K562 (cell line): ENCODE measurements around the gene ZC3HAV1L. TPM values are rescaled to one million over a fixed set of nuclear protein-coding genes. Genes with fewer than 3 reads are reported as not detected.
A peak's percentile ranks its signal among the peaks of the same experiment; 100 is the strongest.

Experiments
- ATF1 ChIP-seq, 2 experiments: fragments of 450-650 bp in 1 of 2; IDR thresholded peaks; 2 replicates each; pipeline ENCODE4 v1.6.1; 2016; ENCODE audit warnings: missing compliant biosample characterization in 1 of 2, missing genetic modification characterization in 1 of 2
- C11orf30 ChIP-seq: fragments of 450-650 bp; IDR thresholded peaks from 2 replicates; pipeline ENCODE4 v1.6.1; 2016; ENCODE audit warnings: low read depth, mild to moderate bottlenecking
- CEBPG ChIP-seq, 3 experiments: fragments of 200-800 bp in 1 of 3; sonication (Bioruptor generic) in 1 of 3; sonication (generic) in 1 of 3; formaldehyde crosslinking in 1 of 3; IDR thresholded peaks in 2 of 3; conservative IDR thresholded peaks in 1 of 3; 2 replicates each; pipeline versions ENCODE4 v1.6.1 to v1.8.0; 2016 to 2022; ENCODE audit warnings: missing compliant biosample characterization in 2 of 3, missing genetic modification characterization in 2 of 3, mild to moderate bottlenecking in 1 of 3, missing genetic modification reagents in 1 of 3
- GTF2A2 ChIP-seq: IDR thresholded peaks from 2 replicates; pipeline ENCODE4 v1.6.1; 2016; ENCODE audit warnings: mild to moderate bottlenecking, missing genetic modification characterization, missing compliant biosample characterization
- MBD2 ChIP-seq: sonication (generic); IDR thresholded peaks from 2 replicates; pipeline ENCODE4 v1.6.1; 2016; ENCODE audit warnings: low read depth, borderline replicate concordance
- SMAD4 ChIP-seq: fragments of 250-450 bp; sonication (Bioruptor Pico); conservative IDR thresholded peaks from 2 replicates; pipeline ENCODE4 v1.8.0; 2021; ENCODE audit warnings: inconsistent platforms, mild to moderate bottlenecking, moderate library complexity
- SRSF9 ChIP-seq: fragments of 200-400 bp; formaldehyde crosslinking; IDR thresholded peaks from 2 replicates; pipeline ENCODE4 v1.6.1; 2017; ENCODE audit warnings: low read depth, low read length, borderline replicate concordance
- STAT5B ChIP-seq: fragments of 250-450 bp; sonication (Bioruptor Pico); IDR thresholded peaks from 2 replicates; pipeline ENCODE4 v1.8.0; 2021; ENCODE audit warnings: mild to moderate bottlenecking, inconsistent platforms
- THRAP3 ChIP-seq: fragments of 450-650 bp; IDR thresholded peaks from 2 replicates; pipeline ENCODE4 v1.6.1; 2016; ENCODE audit warnings: mild to moderate bottlenecking, inconsistent platforms, borderline replicate concordance
- TRIM24 ChIP-seq, 2 experiments: fragments of 450-650 bp; IDR thresholded peaks; 2 replicates each; pipeline ENCODE4 v1.6.1; 2016
- ZC3H4 ChIP-seq: sonication (generic); formaldehyde crosslinking; IDR thresholded peaks from 2 replicates; pipeline ENCODE4 v1.9.0; 2021; ENCODE audit warnings: missing genetic modification reagents, borderline replicate concordance
- ZNF121 ChIP-seq: sonication (generic); formaldehyde crosslinking; conservative IDR thresholded peaks from 2 replicates; pipeline ENCODE4 v1.8.0; 2022; ENCODE audit warnings: missing genetic modification reagents
- ZNF124 ChIP-seq: sonication (generic); formaldehyde crosslinking; IDR thresholded peaks from 2 replicates; pipeline ENCODE4 v1.8.1; 2022; ENCODE audit warnings: missing genetic modification reagents
- polyA plus RNA-seq, 8 experiments: library from polyadenylated mRNA; depleted of rRNA in 4 of 8; stranded (reverse) in 5 of 8; unstranded in 3 of 8; fragments of >200 nt; fragmentation: Nextera tagmentation in 2 of 8; fragmentation: Illumina TruSeq in 1 of 8; extraction: Ambion mirVana in 2 of 8; extraction: Trizol in 1 of 8; gene quantifications; 2 replicates each; pipeline versions ENCODE4 v1.2.1 to v1.2.3, GENCODE V29; 2011 to 2014; ENCODE audit warnings: inconsistent platforms in 1 of 8, missing spikeins in 1 of 8
- total RNA-seq, 7 experiments: library from RNA; depleted of rRNA in 6 of 7; stranded (reverse); fragments of >200 nt in 6 of 7; fragmentation: Illumina TruSeq in 2 of 7; extraction: Trizol in 2 of 7; gene quantifications; 2 replicates each; pipeline versions ENCODE4 v1.2.1 to v1.2.3, GENCODE V29; 2011 to 2021; ENCODE audit warnings: low replicate concordance in 1 of 7

The ZC3HAV1L gene
- total and polyA plus RNA-seq, 9 of the 15 experiments (the other 6 are each of a cell fraction or from before 2014, with no cell fraction given), result not detected

DNA sequence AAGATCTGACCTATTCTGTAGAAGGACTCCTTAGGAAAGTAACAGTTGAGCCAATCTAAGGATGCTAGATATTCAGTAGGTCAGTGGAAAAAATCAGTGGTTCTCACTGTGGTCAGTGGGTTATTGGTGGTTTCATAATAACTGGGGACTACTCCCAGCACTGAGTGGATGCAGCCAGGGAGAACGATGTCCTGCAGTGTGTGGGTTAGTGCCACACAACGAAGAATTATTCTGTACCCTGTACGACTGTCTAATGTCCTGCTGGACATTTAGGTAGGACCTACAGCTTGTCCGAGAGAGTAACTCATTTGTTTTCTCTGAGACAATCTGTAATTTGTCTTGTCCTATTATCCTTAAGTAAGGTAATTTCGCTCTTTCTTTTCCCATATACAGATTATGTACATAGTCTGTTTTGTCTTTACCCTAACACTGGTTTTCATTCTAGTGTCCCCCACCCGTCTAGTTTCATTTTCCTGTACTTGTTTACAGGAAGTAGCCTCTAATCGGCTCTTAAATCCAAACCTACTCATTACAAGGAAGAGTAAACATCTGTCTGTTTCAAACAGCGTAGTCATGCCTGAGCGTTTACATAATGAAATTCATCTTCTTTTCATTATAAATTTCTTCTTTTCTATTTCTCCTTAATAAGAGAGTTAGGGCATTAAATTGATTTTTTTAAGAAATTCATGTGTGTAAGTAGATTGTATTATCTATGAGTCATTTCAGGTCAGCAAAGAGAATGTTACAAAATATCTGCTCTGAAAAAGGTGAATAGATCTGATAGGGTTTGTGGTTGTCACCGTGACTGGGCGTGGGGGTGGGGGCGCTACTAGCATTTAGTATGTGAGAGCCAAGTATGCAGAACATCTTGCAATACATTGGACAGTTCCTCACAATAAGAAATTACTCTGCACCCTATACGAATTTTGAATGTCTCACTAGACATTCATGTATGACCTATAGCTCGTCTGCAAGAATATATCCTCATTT lies 8.3 kb upstream of the ZC3HAV1L start (continued):
- TF ChIP-seq STAT5B (CRISPR knock-in tag) (no peak), ZC3H4 (CRISPR knock-in tag) (no peak), ZNF121 (CRISPR knock-in tag) (no peak), C11orf30 (peak; percentile 95), SRSF9 (no peak), SMAD4 (CRISPR knock-in tag) (0 out of 2 replicates have a peak, but pooled peaks have one; percentile 54), ATF1 (CRISPR knock-in tag; IDR thresholded peaks at IDR 0.05) (no peak), ATF1 (tag; IDR thresholded peaks at IDR 0.05) (peak; percentile 86), TRIM24 (IDR thresholded peaks at IDR 0.05) (peak; percentile 98), ZNF124 (CRISPR knock-in tag) (no peak), MBD2 (peak; percentile 73), CEBPG (CRISPR knock-in tag; IDR thresholded peaks at IDR 0.05) (no peak), CEBPG (tag; conservative IDR thresholded peaks at IDR 0.05 in 1 of 2, IDR thresholded peaks at IDR 0.05 in 1 of 2) (peak; percentile 74 to 85), THRAP3 (peak; percentile 60; the same call in 1 of the 2 replicates), GTF2A2 (no peak)
